GM23338 (cell line): ENCODE results near the gene MAN1C1.

ENCODE experiments used
- CTCF ChIP-seq, 2 experiments: fragments of 200-600 bp in 1 of 2; sonication (generic) in 1 of 2; conservative IDR thresholded peaks; 2 replicates each; pipeline versions ENCODE4 v1.5.1 to v1.6.1; 2016 to 2017; ENCODE audit warnings: antibody characterized with exemption in 2 of 2, low read depth in 2 of 2, mild to moderate bottlenecking in 2 of 2, moderate library complexity in 1 of 2
- EZH2 ChIP-seq: fragments of 200-600 bp; sonication (generic); IDR thresholded peaks from one replicate; pipeline ENCODE4 v1.8.0; 2017; ENCODE audit warnings: antibody characterized with exemption, mild to moderate bottlenecking, low read depth; ENCODE audit not compliant: unreplicated experiment
- EZH2phosphoT487 ChIP-seq: fragments of 200-600 bp; sonication (generic); IDR thresholded peaks from one replicate; pipeline ENCODE4 v1.8.1; 2018; ENCODE audit warnings: antibody characterized with exemption; ENCODE audit not compliant: unreplicated experiment
- POLR2AphosphoS5 ChIP-seq: IDR thresholded peaks from 2 replicates; pipeline ENCODE4 v1.6.1; 2016; ENCODE audit warnings: antibody characterized with exemption, low read depth
- REST ChIP-seq: IDR thresholded peaks from one replicate; pipeline ENCODE4 v1.6.1; 2018; ENCODE audit warnings: antibody characterized with exemption; ENCODE audit not compliant: unreplicated experiment
- ZNF462 ChIP-seq: fragments of 250-450 bp; sonication (Bioruptor Pico); IDR thresholded peaks from 2 replicates; pipeline ENCODE4 v1.5.0; 2020; ENCODE audit warnings: mild to moderate bottlenecking, moderate library complexity

GRCh38 chr1:25705699-25706098 is 89.1 kb downstream of the MAN1C1 start:
- TF ChIP-seq POLR2AphosphoS5 (no peak), CTCF (conservative IDR thresholded peaks at IDR 0.05; ENCODE audit: low read depth in 2 of 2) (no peak), ZNF462 (CRISPR knock-in tag) (no peak), EZH2phosphoT487 (no peak), EZH2 (no peak), REST (no peak)
